Osteocyte (in vitro differentiated cells): ENCODE results near the gene TNFAIP2. TPM values are rescaled to one million over a fixed set of nuclear protein-coding genes. Genes with fewer than 3 reads are reported as not detected.
"Not testable (repeated sequence)": the region's sequence is repeated elsewhere in the genome, so short reads cannot be mapped to it uniquely, and the experiment has no call there.

ENCODE experiments used
- DNase-seq: peaks from one replicate; pipeline ENCODE4 v3.0.0; 2021; ENCODE audit warnings: mixed read lengths; ENCODE audit not compliant: unreplicated experiment; ENCODE audit errors: extremely low spot score
- H3K27ac Mint-ChIP-seq: one replicate; pipeline ENCODE4 v1.8.0; 2021; ENCODE audit warnings: mild to moderate bottlenecking, mixed read lengths; ENCODE audit not compliant: unreplicated experiment
- H3K27me3 Mint-ChIP-seq: one replicate; pipeline ENCODE4 v1.8.0; 2021; ENCODE audit warnings: mixed read lengths; ENCODE audit not compliant: unreplicated experiment
- H3K36me3 Mint-ChIP-seq: one replicate; pipeline ENCODE4 v1.8.0; 2021; ENCODE audit warnings: mixed read lengths; ENCODE audit not compliant: unreplicated experiment
- H3K4me1 Mint-ChIP-seq: one replicate; pipeline ENCODE4 v1.8.0; 2021; ENCODE audit warnings: mixed read lengths; ENCODE audit not compliant: unreplicated experiment
- H3K4me3 Mint-ChIP-seq: one replicate; pipeline ENCODE4 v1.8.0; 2021; ENCODE audit warnings: mild to moderate bottlenecking, moderate library complexity, mixed read lengths; ENCODE audit not compliant: unreplicated experiment
- H3K9me3 Mint-ChIP-seq: one replicate; pipeline ENCODE4 v1.8.0; 2021; ENCODE audit warnings: mixed read lengths; ENCODE audit not compliant: unreplicated experiment
- CTCF ChIP-seq: fragments of 200-600 bp; sonication (generic); IDR thresholded peaks from 2 replicates; pipeline ENCODE4 v1.5.0; 2021; ENCODE audit warnings: antibody characterized with exemption, mild to moderate bottlenecking, moderate library complexity
- total RNA-seq: library from RNA; stranded (reverse); gene quantifications from 2 replicates; pipeline ENCODE4 v1.2.1, GENCODE V29; 2021

The TNFAIP2 gene
- total RNA-seq, 1 donor from 2014 or later = 1.3 TPM

- H3K36me3 Mint-ChIP-seq = no peaks in the 10 kb centered on the region
- H3K9me3 Mint-ChIP-seq = no peaks in the 10 kb centered on the region
- no peak overlapping the region for H3K27ac Mint-ChIP-seq
- TF ChIP-seq CTCF = no peak
- DNase-seq = no peak
- H3K4me3 Mint-ChIP-seq = no peak overlapping the region
- no peaks in the 10 kb centered on the region for H3K27me3 Mint-ChIP-seq
- H3K4me1 Mint-ChIP-seq = peaks cover 30% of the 10 kb centered on the region
Measured at GRCh38 chr14:103113303-103113702, 10.0 kb upstream of the TNFAIP2 start.

GRCh38 chr14:103113774-103114173 is 9.5 kb upstream of the TNFAIP2 start:
- Mint-ChIP-seq H3K36me3 (no peaks in the 10 kb centered on the region), H3K4me3 (no peak overlapping the region), H3K4me1 (peaks cover 30% of the 10 kb centered on the region), H3K9me3 (no peaks in the 10 kb centered on the region), H3K27ac (no peak overlapping the region), H3K27me3 (no peaks in the 10 kb centered on the region)
- no peak for DNase-seq
- no peak for TF ChIP-seq CTCF

- DNase-seq, H3K27me3 Mint-ChIP-seq, H3K27ac Mint-ChIP-seq, H3K9me3 Mint-ChIP-seq, H3K4me3 Mint-ChIP-seq, H3K36me3 Mint-ChIP-seq: not testable (repeated sequence)
- H3K4me1 Mint-ChIP-seq = peaks cover 24% of the 10 kb centered on the region
Measured at GRCh38 chr14:103115086-103115679, 8.1 kb upstream of the TNFAIP2 start.

- no peak overlapping the region for H3K4me3 Mint-ChIP-seq
- peaks cover 17% of the 10 kb centered on the region for H3K4me1 Mint-ChIP-seq
- H3K36me3 Mint-ChIP-seq = no peaks in the 10 kb centered on the region
- no peak for TF ChIP-seq CTCF
- H3K27ac Mint-ChIP-seq = no peak overlapping the region
- DNase-seq = no peak
- H3K27me3 Mint-ChIP-seq = no peaks in the 10 kb centered on the region
- no peaks in the 10 kb centered on the region for H3K9me3 Mint-ChIP-seq
Measured at GRCh38 chr14:103115845-103116572, 7.3 kb upstream of the TNFAIP2 start.

- H3K4me3 Mint-ChIP-seq = no peak overlapping the region
- DNase-seq = no peak
- no peaks in the 10 kb centered on the region for H3K9me3 Mint-ChIP-seq
- no peaks in the 10 kb centered on the region for H3K27me3 Mint-ChIP-seq
- H3K4me1 Mint-ChIP-seq = peaks cover 14% of the 10 kb centered on the region
- no peaks in the 10 kb centered on the region for H3K36me3 Mint-ChIP-seq
- no peak overlapping the region for H3K27ac Mint-ChIP-seq
- no peak for TF ChIP-seq CTCF
Measured at GRCh38 chr14:103116636-103117035, 6.6 kb upstream of the TNFAIP2 start.

- H3K27me3 Mint-ChIP-seq, H3K9me3 Mint-ChIP-seq, H3K4me3 Mint-ChIP-seq, H3K36me3 Mint-ChIP-seq, DNase-seq, H3K27ac Mint-ChIP-seq: not testable (repeated sequence)
- H3K4me1 Mint-ChIP-seq = peaks cover 17% of the 10 kb centered on the region
Measured at GRCh38 chr14:103117499-103117898, 5.8 kb upstream of the TNFAIP2 start.
